Mesothelial cell of epicardium (in vitro differentiated cells): ENCODE measurements around the gene STPG4. TPM values are rescaled to one million over a fixed set of nuclear protein-coding genes. Genes with fewer than 3 reads are reported as not detected.
"Not testable (repeated sequence)": the region's sequence is repeated elsewhere in the genome, so short reads cannot be mapped to it uniquely, and the experiment has no call there.

ENCODE experiments used
- DNase-seq, 2 experiments: peaks; one replicate each; pipeline ENCODE4 v3.0.0; 2021; ENCODE audit warnings: low spot score in 2 of 2; ENCODE audit not compliant: unreplicated experiment in 2 of 2
- H3K27ac Mint-ChIP-seq: 2 replicates; pipeline ENCODE4 v1.8.0; 2021; ENCODE audit warnings: mixed read lengths
- H3K27me3 Mint-ChIP-seq: 2 replicates; pipeline ENCODE4 v1.8.0; 2021; ENCODE audit warnings: low read depth, mixed read lengths
- H3K36me3 Mint-ChIP-seq: 2 replicates; pipeline ENCODE4 v1.8.0; 2021; ENCODE audit warnings: mixed read lengths
- H3K4me1 Mint-ChIP-seq: 2 replicates; pipeline ENCODE4 v1.8.0; 2021; ENCODE audit warnings: mixed read lengths
- H3K4me3 Mint-ChIP-seq: 2 replicates; pipeline ENCODE4 v1.8.0; 2021; ENCODE audit warnings: mild to moderate bottlenecking, moderate library complexity, mixed read lengths
- H3K9me3 Mint-ChIP-seq: 2 replicates; pipeline ENCODE4 v1.8.0; 2021; ENCODE audit warnings: mixed read lengths
- total RNA-seq: library from RNA; stranded (reverse); gene quantifications from 3 replicates; pipeline ENCODE4 v1.2.1, GENCODE V29; 2021
- TF ChIP-seq, protein P1 (sequence below): fragments of 200-600 bp; sonication (generic); IDR thresholded peaks from one replicate; pipeline ENCODE4 v1.5.0; 2021; ENCODE audit warnings: antibody characterized with exemption; ENCODE audit not compliant: unreplicated experiment

The STPG4 gene
- total RNA-seq, 1 donor from 2014 or later: not detected

DNA sequence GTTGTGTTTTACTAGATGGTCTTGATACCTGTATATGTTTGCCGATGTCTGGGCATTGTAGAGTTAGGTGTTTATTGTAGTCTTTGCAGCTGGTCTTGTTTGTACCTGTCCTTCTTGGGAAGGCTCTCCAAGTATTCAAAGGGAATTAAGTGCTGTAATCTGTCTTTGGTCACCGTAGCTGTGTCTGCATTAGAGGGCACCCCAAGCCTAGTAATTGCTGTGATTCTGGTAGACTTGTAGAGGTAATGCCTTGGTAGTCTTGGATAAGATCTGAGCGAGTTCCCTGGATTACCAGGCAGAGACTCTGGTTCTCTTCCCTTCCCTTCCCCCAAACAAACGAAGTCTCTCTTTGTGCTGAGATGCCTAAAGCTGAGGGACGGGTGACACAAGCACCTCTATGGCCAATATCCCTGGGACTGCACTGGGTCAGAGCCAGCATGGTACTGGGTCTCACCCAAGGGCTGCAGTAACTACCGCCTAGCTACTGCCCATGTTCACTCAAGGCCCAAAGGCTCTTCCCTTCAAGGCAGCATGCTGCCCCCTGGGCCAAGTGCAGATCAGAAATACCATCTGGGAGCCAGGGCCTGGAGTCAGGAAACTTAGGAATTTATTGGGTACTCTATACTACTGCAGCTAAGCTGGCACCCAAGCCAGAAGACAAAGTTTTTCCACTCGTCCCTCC is 27.1 kb downstream of the STPG4 start:
- peaks cover 30% of the 10 kb centered on the region for H3K9me3 Mint-ChIP-seq
- TF ChIP-seq, protein P1, sequence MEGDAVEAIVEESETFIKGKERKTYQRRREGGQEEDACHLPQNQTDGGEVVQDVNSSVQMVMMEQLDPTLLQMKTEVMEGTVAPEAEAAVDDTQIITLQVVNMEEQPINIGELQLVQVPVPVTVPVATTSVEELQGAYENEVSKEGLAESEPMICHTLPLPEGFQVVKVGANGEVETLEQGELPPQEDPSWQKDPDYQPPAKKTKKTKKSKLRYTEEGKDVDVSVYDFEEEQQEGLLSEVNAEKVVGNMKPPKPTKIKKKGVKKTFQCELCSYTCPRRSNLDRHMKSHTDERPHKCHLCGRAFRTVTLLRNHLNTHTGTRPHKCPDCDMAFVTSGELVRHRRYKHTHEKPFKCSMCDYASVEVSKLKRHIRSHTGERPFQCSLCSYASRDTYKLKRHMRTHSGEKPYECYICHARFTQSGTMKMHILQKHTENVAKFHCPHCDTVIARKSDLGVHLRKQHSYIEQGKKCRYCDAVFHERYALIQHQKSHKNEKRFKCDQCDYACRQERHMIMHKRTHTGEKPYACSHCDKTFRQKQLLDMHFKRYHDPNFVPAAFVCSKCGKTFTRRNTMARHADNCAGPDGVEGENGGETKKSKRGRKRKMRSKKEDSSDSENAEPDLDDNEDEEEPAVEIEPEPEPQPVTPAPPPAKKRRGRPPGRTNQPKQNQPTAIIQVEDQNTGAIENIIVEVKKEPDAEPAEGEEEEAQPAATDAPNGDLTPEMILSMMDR: no peak
- H3K27ac Mint-ChIP-seq: no peak overlapping the region
- no peaks in the 10 kb centered on the region for H3K27me3 Mint-ChIP-seq
- peaks cover 13% of the 10 kb centered on the region for H3K36me3 Mint-ChIP-seq
- no peak overlapping the region for H3K4me3 Mint-ChIP-seq
- no peak for DNase-seq
- H3K4me1 Mint-ChIP-seq: peaks cover 7% of the 10 kb centered on the region

DNA sequence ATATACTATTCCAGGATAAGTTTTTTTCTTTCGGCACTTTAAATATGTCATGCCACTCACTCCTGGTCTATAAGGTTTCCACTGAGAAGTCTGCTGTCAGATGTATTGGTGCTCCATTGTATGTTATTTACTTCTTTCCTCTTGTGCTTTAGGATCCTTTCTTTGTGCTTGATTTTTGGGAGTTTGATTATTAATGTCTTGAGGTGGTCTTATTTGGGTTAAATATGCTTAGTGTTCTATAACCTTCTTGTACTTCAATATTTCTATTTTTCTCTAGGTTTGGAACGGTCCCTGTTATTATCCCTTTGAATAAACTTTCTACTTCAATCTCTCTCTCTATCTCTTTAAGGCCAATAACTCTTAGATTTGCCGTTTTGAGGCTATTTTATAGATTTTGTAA is 28.3 kb downstream of the STPG4 start:
- H3K27ac Mint-ChIP-seq: no peak overlapping the region
- TF ChIP-seq, protein P1: no peak
- H3K4me1 Mint-ChIP-seq: peaks cover 7% of the 10 kb centered on the region
- peaks cover 32% of the 10 kb centered on the region for H3K9me3 Mint-ChIP-seq
- no peaks in the 10 kb centered on the region for H3K27me3 Mint-ChIP-seq
- no peak for DNase-seq
- H3K36me3 Mint-ChIP-seq: peaks cover 13% of the 10 kb centered on the region
- H3K4me3 Mint-ChIP-seq: no peak overlapping the region

DNA sequence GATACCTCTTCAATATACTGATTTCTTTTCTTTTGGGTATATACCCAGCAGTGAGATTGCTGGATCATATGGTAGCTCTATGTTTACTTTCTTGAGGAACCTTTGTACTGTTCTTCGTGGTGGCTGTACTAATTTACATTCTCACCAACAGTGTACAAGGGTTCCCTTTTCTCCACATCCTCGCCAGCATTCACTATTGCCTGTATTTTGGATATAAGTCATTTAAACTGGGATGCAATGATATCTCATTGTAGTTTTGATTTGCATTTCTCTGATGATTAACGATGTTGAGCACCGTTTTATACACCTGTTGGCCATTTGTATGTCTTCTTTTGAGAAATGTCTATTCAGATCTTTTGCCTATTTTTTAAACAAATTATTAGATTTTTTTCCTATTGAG is 30.4 kb downstream of the STPG4 start:
- Mint-ChIP-seq H3K4me1 (peaks cover 12% of the 10 kb centered on the region), H3K36me3 (peaks cover 13% of the 10 kb centered on the region), H3K9me3 (peaks cover 35% of the 10 kb centered on the region)
- DNase-seq, H3K27me3 Mint-ChIP-seq, H3K4me3 Mint-ChIP-seq, H3K27ac Mint-ChIP-seq: not testable (repeated sequence)

DNA sequence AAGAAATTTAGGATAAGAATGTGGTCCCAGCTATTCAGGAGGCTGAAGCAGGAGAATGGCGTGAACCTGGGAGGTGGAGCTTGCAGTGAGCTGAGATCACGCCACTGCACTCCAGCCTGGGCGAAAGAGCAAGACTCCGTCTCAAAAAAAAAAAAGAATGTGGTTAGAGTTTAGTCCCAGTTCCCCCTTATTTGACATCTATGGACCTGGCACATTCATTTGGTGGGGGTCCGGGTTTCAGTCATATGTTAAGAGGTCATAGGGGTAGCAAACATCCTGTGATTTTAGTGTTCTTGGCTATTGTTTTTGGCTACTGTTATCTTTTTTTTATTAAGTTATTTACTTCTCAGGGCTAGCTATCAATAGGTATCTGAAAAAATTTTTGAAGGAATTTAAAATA is 34.7 kb downstream of the STPG4 start:
- DNase-seq, H3K27me3 Mint-ChIP-seq, H3K36me3 Mint-ChIP-seq, H3K27ac Mint-ChIP-seq, H3K4me3 Mint-ChIP-seq: not testable (repeated sequence)
- Mint-ChIP-seq H3K9me3 (peaks cover 18% of the 10 kb centered on the region), H3K4me1 (peaks cover 19% of the 10 kb centered on the region)

DNA sequence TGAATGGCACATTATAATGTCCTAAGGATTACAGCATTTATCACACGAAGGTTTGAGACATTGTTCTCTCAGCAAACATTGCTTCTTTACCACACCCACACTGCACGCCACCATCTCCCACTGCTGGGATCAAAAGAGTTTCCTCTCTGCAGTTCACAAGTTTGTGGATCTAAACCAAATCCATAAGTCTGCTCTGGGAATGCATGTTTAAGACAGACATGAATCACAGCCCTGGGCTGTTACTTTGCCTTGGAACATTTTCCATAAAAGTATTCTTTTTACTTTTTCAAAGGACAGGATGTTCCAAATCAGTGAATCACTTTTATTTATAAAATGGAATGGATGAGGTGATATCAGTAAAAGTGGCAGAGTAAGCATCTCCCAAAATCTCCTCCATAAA is 36.1 kb downstream of the STPG4 start:
- Mint-ChIP-seq H3K4me1 (peaks cover 19% of the 10 kb centered on the region), H3K4me3 (no peak overlapping the region), H3K36me3 (no peaks in the 10 kb centered on the region), H3K9me3 (peaks cover 5% of the 10 kb centered on the region), H3K27ac (no peak overlapping the region), H3K27me3 (no peaks in the 10 kb centered on the region)
- TF ChIP-seq, protein P1: no peak
- no peak for DNase-seq

DNA sequence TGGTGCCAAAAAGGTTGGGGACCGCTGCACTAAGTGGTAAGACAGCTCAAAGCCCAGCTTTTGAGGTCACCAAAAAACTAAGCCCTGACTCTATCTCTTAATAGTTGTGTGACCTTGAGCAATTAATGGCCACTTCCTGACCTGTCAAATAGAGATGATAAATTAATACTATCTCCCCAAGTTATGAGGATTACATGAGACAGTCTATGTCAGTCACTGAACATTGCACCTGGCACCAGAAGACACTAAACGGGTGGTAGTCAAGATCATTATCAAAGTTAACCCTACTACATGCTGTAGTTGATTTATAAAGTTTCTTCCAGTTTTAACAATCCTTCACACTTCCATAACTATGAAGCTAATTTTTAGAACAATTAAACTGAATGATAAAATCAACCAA is 36.5 kb downstream of the STPG4 start:
- H3K9me3 Mint-ChIP-seq: peaks cover 5% of the 10 kb centered on the region
- no peak overlapping the region for H3K27ac Mint-ChIP-seq
- TF ChIP-seq, protein P1: no peak
- H3K4me3 Mint-ChIP-seq: no peak overlapping the region
- H3K27me3 Mint-ChIP-seq: no peaks in the 10 kb centered on the region
- no peak for DNase-seq
- H3K4me1 Mint-ChIP-seq: peaks cover 19% of the 10 kb centered on the region
- no peaks in the 10 kb centered on the region for H3K36me3 Mint-ChIP-seq
